ENCODE results near the gene VWA8. TPM values are rescaled to one million over a fixed set of nuclear protein-coding genes. Genes with fewer than 3 reads are reported as not detected.
"Not testable (repeated sequence)": the region's sequence is repeated elsewhere in the genome, so short reads cannot be mapped to it uniquely, and the experiment has no call there.

VWA8 gene
- total RNA-seq, 1 donor: 21.4 TPM

GRCh38 chr13:41847216-41847615 lies 113.7 kb downstream of the VWA8 start:
- H3K4me3 ChIP-seq (ENCODE audit: insufficient read depth, low read length): no peak overlapping the region
- no peaks in the 10 kb centered on the region for H3K36me3 ChIP-seq (ENCODE audit: insufficient read depth, low read length)
- H3K4me2 ChIP-seq (ENCODE audit: insufficient read depth, low read length): no peak overlapping the region
- H3K27ac ChIP-seq (ENCODE audit: low read depth, low read length): no peak overlapping the region
- H3K27me3 ChIP-seq (ENCODE audit: insufficient read depth, low read length): no peaks in the 10 kb centered on the region
- H3K79me2 ChIP-seq (ENCODE audit: insufficient read depth, low read length): no peaks in the 10 kb centered on the region
- H4K20me1 ChIP-seq (ENCODE audit: insufficient read depth, low read length): no peaks in the 10 kb centered on the region
- peaks cover 22% of the 10 kb centered on the region for H3K4me1 ChIP-seq (ENCODE audit: insufficient read depth, low read length)
- no peak for DNase-seq (ENCODE audit: insufficient read length, low spot score, missing footprints)
- H3K9me3 ChIP-seq (ENCODE audit: low read depth, low read length): no peaks in the 10 kb centered on the region
- TF ChIP-seq, protein P1, sequence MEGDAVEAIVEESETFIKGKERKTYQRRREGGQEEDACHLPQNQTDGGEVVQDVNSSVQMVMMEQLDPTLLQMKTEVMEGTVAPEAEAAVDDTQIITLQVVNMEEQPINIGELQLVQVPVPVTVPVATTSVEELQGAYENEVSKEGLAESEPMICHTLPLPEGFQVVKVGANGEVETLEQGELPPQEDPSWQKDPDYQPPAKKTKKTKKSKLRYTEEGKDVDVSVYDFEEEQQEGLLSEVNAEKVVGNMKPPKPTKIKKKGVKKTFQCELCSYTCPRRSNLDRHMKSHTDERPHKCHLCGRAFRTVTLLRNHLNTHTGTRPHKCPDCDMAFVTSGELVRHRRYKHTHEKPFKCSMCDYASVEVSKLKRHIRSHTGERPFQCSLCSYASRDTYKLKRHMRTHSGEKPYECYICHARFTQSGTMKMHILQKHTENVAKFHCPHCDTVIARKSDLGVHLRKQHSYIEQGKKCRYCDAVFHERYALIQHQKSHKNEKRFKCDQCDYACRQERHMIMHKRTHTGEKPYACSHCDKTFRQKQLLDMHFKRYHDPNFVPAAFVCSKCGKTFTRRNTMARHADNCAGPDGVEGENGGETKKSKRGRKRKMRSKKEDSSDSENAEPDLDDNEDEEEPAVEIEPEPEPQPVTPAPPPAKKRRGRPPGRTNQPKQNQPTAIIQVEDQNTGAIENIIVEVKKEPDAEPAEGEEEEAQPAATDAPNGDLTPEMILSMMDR (IDR thresholded peaks at IDR 0.05; ENCODE audit: extremely low read depth, low read depth, low read length): no peak
- no peak overlapping the region for H2AFZ ChIP-seq (ENCODE audit: low read length)

GRCh38 chr13:41842036-41842620 lies 118.8 kb downstream of the VWA8 start:
- Histone ChIP-seq H3K79me2 (ENCODE audit: insufficient read depth, low read length) (no peaks in the 10 kb centered on the region), H3K36me3 (ENCODE audit: insufficient read depth, low read length) (no peaks in the 10 kb centered on the region), H3K27ac (ENCODE audit: low read depth, low read length) (no peak overlapping the region), H3K9me3 (ENCODE audit: low read depth, low read length) (no peaks in the 10 kb centered on the region), H3K4me3 (ENCODE audit: insufficient read depth, low read length) (no peak overlapping the region), H2AFZ (ENCODE audit: low read length) (no peak overlapping the region), H3K4me2 (ENCODE audit: insufficient read depth, low read length) (no peak overlapping the region), H3K4me1 (ENCODE audit: insufficient read depth, low read length) (no peaks in the 10 kb centered on the region), H4K20me1 (ENCODE audit: insufficient read depth, low read length) (no peaks in the 10 kb centered on the region), H3K27me3 (ENCODE audit: insufficient read depth, low read length) (no peaks in the 10 kb centered on the region)
- TF ChIP-seq, protein P1 (IDR thresholded peaks at IDR 0.05; ENCODE audit: extremely low read depth, low read depth, low read length): no peak
- DNase-seq (ENCODE audit: insufficient read length, low spot score, missing footprints): no peak

DNA sequence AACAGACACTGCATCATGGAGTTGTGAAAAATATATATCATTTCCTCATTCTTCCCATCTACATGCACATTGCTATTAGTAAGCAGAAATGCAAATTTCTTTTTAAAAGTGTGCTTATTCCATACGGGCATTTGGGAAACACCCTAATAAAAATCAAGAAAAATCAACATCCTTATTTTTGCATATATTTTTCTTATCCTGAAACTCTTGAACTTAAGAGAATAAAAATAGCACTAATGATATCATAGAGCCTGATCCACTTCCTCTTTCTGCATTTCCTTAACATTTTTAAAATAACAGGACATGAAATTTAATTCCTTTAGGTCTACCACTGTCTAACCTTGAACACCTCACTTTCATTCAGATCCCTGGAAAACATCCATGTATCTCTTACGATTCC lies 123.3 kb downstream of the VWA8 start:
- H3K27me3 ChIP-seq (ENCODE audit: insufficient read depth, low read length): no peaks in the 10 kb centered on the region

DNA sequence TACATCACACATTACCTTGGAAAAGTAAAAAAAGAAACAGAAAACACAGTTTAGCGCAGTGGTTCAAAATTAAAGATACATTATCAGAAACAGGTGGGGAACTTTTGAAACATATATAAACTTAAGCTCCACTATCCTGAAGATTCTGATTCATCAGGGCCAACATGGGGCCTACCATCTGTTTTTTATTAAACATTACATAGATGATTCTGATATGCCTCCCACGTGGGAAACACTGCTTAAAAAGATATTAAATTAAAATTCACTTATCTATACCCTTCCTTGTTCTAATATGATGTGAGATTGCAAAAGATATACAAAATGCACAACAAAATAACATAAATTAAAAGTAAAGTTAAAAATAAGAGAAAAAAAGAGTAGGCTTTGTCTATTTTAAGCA lies 125.0 kb downstream of the VWA8 start:
- Histone ChIP-seq H3K79me2 (ENCODE audit: insufficient read depth, low read length) (no peaks in the 10 kb centered on the region), H3K4me3 (ENCODE audit: insufficient read depth, low read length) (no peak overlapping the region), H3K27ac (ENCODE audit: low read depth, low read length) (peak overlapping the region; percentile 9), H4K20me1 (ENCODE audit: insufficient read depth, low read length) (no peaks in the 10 kb centered on the region), H3K36me3 (ENCODE audit: insufficient read depth, low read length) (peaks cover 5% of the 10 kb centered on the region), H2AFZ (ENCODE audit: low read length) (no peak overlapping the region), H3K27me3 (ENCODE audit: insufficient read depth, low read length) (no peaks in the 10 kb centered on the region), H3K4me2 (ENCODE audit: insufficient read depth, low read length) (no peak overlapping the region), H3K9me3 (ENCODE audit: low read depth, low read length) (no peaks in the 10 kb centered on the region), H3K4me1 (ENCODE audit: insufficient read depth, low read length) (peaks cover 16% of the 10 kb centered on the region)
- DNase-seq (ENCODE audit: insufficient read length, low spot score, missing footprints): peak; percentile 58
- TF ChIP-seq, protein P1 (IDR thresholded peaks at IDR 0.05; ENCODE audit: extremely low read depth, low read depth, low read length): no peak

More for the DNA sequence above, 123.3 kb downstream of the VWA8 start:
- Histone ChIP-seq H3K36me3 (ENCODE audit: insufficient read depth, low read length) (peaks cover 5% of the 10 kb centered on the region), H3K9me3 (ENCODE audit: low read depth, low read length) (no peaks in the 10 kb centered on the region), H3K4me3 (ENCODE audit: insufficient read depth, low read length) (no peak overlapping the region), H2AFZ (ENCODE audit: low read length) (peak overlapping the region; percentile 16), H3K4me1 (ENCODE audit: insufficient read depth, low read length) (peaks cover 16% of the 10 kb centered on the region), H3K4me2 (ENCODE audit: insufficient read depth, low read length) (no peak overlapping the region), H4K20me1 (ENCODE audit: insufficient read depth, low read length) (no peaks in the 10 kb centered on the region), H3K79me2 (ENCODE audit: insufficient read depth, low read length) (no peaks in the 10 kb centered on the region), H3K27ac (ENCODE audit: low read depth, low read length) (no peak overlapping the region)
- TF ChIP-seq, protein P1 (IDR thresholded peaks at IDR 0.05; ENCODE audit: extremely low read depth, low read depth, low read length): no peak
- no peak for DNase-seq (ENCODE audit: insufficient read length, low spot score, missing footprints)

DNA sequence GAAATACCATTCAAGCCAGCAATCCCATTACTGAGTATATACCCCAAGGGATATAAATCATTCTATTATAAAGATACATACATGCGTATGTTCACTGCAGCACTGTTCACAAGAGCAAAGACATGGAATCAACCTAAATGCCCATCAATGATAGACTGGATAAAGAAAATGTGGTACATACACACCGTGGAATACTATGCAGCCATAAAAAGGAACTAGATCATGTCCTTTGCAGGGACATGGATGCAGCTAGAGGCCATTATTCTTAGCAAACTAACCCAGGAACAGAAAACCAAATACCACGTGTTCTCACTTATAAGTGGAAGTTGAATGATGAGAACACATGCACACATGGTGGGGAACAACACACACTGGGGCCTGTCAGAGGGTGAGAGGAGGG lies 126.2 kb downstream of the VWA8 start:
- not testable (repeated sequence) for H3K36me3 ChIP-seq (ENCODE audit: insufficient read depth, low read length); H3K4me3 ChIP-seq (ENCODE audit: insufficient read depth, low read length); H3K27ac ChIP-seq (ENCODE audit: low read depth, low read length); H3K27me3 ChIP-seq (ENCODE audit: insufficient read depth, low read length); H4K20me1 ChIP-seq (ENCODE audit: insufficient read depth, low read length); H3K9me3 ChIP-seq (ENCODE audit: low read depth, low read length); DNase-seq (ENCODE audit: insufficient read length, low spot score, missing footprints); H3K79me2 ChIP-seq (ENCODE audit: insufficient read depth, low read length); H3K4me2 ChIP-seq (ENCODE audit: insufficient read depth, low read length); H2AFZ ChIP-seq (ENCODE audit: low read length)
- H3K4me1 ChIP-seq (ENCODE audit: insufficient read depth, low read length): peaks cover 16% of the 10 kb centered on the region
